Mammary microvascular endothelial cell (primary cell): ENCODE measurements around the gene SMAD7. TPM values are rescaled to one million over a fixed set of nuclear protein-coding genes. Genes with fewer than 3 reads are reported as not detected.

Source experiments
- total RNA-seq: library from RNA; depleted of rRNA; stranded (reverse); fragments of >200 nt; gene quantifications from 2 replicates; pipeline ENCODE4 v1.2.3, GENCODE V29; 2015

Gene SMAD7
- total RNA-seq = 9.0 and 10.4 TPM in 2 replicates

GRCh38 chr18:48950536-48951447 lies at the start of gene SMAD7:
TSS of gene SMAD7 (minus strand) at chr18:48950965. CDS start at chr18:48950424, 541 bp downstream.

